Measurements from ENCODE around the gene KAT6B.

DNA sequence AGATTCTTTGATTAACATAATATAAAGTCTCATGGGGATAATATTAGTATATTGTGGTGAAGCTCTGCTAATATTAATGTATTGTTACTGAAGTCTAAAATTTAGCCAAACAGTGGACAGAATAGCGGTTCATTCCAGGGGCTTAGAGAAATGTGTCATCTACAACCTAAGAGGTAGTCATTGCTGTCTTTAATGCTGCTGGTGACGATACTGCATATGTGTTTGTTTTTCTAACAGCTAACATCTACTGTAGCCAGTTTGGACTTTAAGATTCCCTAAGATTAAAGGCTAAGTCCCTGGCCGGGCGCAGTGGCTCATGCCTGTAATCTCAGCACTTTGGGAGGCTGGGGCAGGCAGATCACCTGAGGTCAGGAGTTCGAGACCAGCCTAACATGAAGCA lies 183.0 kb downstream of the KAT6B start:
- TF ChIP-seq POLR2AphosphoS5 (IDR thresholded peaks at IDR 0.05; ENCODE audit: low read depth, low read length) (no peak), SIN3A (IDR thresholded peaks at IDR 0.05; ENCODE audit: borderline replicate concordance, insufficient read depth, low read length) (no peak), TAF1 (IDR thresholded peaks at IDR 0.05; ENCODE audit: borderline replicate concordance, insufficient read depth, low read length) (no peak)
- TF ChIP-seq, protein P1, sequence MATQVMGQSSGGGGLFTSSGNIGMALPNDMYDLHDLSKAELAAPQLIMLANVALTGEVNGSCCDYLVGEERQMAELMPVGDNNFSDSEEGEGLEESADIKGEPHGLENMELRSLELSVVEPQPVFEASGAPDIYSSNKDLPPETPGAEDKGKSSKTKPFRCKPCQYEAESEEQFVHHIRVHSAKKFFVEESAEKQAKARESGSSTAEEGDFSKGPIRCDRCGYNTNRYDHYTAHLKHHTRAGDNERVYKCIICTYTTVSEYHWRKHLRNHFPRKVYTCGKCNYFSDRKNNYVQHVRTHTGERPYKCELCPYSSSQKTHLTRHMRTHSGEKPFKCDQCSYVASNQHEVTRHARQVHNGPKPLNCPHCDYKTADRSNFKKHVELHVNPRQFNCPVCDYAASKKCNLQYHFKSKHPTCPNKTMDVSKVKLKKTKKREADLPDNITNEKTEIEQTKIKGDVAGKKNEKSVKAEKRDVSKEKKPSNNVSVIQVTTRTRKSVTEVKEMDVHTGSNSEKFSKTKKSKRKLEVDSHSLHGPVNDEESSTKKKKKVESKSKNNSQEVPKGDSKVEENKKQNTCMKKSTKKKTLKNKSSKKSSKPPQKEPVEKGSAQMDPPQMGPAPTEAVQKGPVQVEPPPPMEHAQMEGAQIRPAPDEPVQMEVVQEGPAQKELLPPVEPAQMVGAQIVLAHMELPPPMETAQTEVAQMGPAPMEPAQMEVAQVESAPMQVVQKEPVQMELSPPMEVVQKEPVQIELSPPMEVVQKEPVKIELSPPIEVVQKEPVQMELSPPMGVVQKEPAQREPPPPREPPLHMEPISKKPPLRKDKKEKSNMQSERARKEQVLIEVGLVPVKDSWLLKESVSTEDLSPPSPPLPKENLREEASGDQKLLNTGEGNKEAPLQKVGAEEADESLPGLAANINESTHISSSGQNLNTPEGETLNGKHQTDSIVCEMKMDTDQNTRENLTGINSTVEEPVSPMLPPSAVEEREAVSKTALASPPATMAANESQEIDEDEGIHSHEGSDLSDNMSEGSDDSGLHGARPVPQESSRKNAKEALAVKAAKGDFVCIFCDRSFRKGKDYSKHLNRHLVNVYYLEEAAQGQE (IDR thresholded peaks at IDR 0.05; ENCODE audit: insufficient read depth in 1 of 2, low read depth in 2 of 2, low read length in 2 of 2) = no peak
